Epithelial cell of umbilical artery (primary cell): ENCODE results near the gene SNAPC5. TPM values are rescaled to one million over a fixed set of nuclear protein-coding genes. Genes with fewer than 3 reads are reported as not detected.

Experiments
- total RNA-seq: library from RNA; depleted of rRNA; stranded (reverse); fragments of >200 nt; gene quantifications from 2 replicates; pipeline ENCODE4 v1.2.3, GENCODE V29; 2014

Gene SNAPC5
- total RNA-seq: 23.1 and 48.8 TPM in 2 replicates

GRCh38 chr15:66497502-66498455 lies at the start of gene SNAPC5:
Gene SNAPC5 (minus strand): TSS chr15:66497762. CDS start chr15:66497731, 31 bp downstream.

GRCh38 chr15:66504563-66505429 lies 7.2 kb upstream of the SNAPC5 start, which contains the start of the genes RPL4 and ZWILCH:
Gene RPL4 (minus strand): TSS chr15:66504855. CDS start chr15:66504790, 65 bp downstream.
Gene ZWILCH (plus strand): TSS chr15:66505326. CDS start chr15:66505339, 13 bp downstream.

Other genes starting within 250 kb of the SNAPC5 start
- not detected in 2 replicates for gene MEGF11, start 244.0 kb downstream of the SNAPC5 start, total RNA-seq
- gene DIS3L, start 204.2 kb downstream of the SNAPC5 start, total RNA-seq: 18.8 and 24.2 TPM in 2 replicates
- 13.6 and 22.6 TPM in 2 replicates for gene TIPIN, start 141.1 kb downstream of the SNAPC5 start, total RNA-seq
- gene MAP2K1, start 110.8 kb downstream of the SNAPC5 start, total RNA-seq: 38.0 and 44.2 TPM in 2 replicates
- 2,214 and 4,516 TPM in 2 replicates for gene RPL4, start 7.1 kb upstream of the SNAPC5 start, total RNA-seq
- 32.8 and 37.4 TPM in 2 replicates for gene ZWILCH, start 7.6 kb upstream of the SNAPC5 start, total RNA-seq
- not detected in 2 replicates for gene LCTL, start 68.2 kb upstream of the SNAPC5 start, total RNA-seq
- gene SMAD6, start 204.5 kb upstream of the SNAPC5 start, total RNA-seq: 12.2 and 21.4 TPM in 2 replicates